Heart right ventricle (tissue), 16 donors: ENCODE results near the gene GVQW3. TPM values are rescaled to one million over a fixed set of nuclear protein-coding genes. Genes with fewer than 3 reads are reported as not detected.

Source experiments
- ATAC-seq, 8 donors: fragments of 200-7000 bp; cut with Tn5 transposase; one replicate each; pipeline ENCODE4 v1.9.1; 2020; ENCODE audit warnings: mild to moderate bottlenecking in 8 of 8, moderate library complexity in 8 of 8, moderate number of reproducible peaks in 1 of 8
- DNase-seq, 2 donors: peaks; one replicate each; pipeline ENCODE4 v3.0.0-alpha.2; 2020
- H3K27ac ChIP-seq, 10 donors: fragments of 200-600 bp; sonication (generic) in 2 of 10; one replicate each; pipeline versions ENCODE4 v1.5.0 to v1.8.0; 2020 to 2022; ENCODE audit warnings: mild to moderate bottlenecking in 3 of 10
- H3K27me3 ChIP-seq, 7 donors: fragments of 200-600 bp; one replicate each; pipeline ENCODE4 v1.8.0; 2021 to 2022; ENCODE audit warnings: mild to moderate bottlenecking in 2 of 7
- H3K36me3 ChIP-seq, 9 donors: fragments of 200-600 bp; sonication (generic) in 1 of 9; one replicate each; pipeline versions ENCODE4 v1.5.0 to v1.8.0; 2020 to 2022; ENCODE audit warnings: mild to moderate bottlenecking in 2 of 9
- H3K4me1 ChIP-seq, 9 donors: fragments of 200-600 bp; sonication (generic) in 1 of 9; one replicate each; pipeline versions ENCODE4 v1.5.0 to v1.8.0; 2020 to 2022; ENCODE audit warnings: mild to moderate bottlenecking in 4 of 9
- H3K4me3 ChIP-seq, 10 donors: fragments of 200-600 bp; sonication (generic) in 2 of 10; one replicate each; pipeline versions ENCODE4 v1.5.0 to v1.8.0; 2020 to 2022; ENCODE audit warnings: mild to moderate bottlenecking in 7 of 10, moderate library complexity in 2 of 10
- H3K9me3 ChIP-seq, 11 donors: fragments of 200-600 bp in 10 of 11; sonication (generic) in 2 of 11; one replicate each; pipeline versions ENCODE4 v1.5.0 to v1.8.0; 2013 to 2022; ENCODE audit warnings: mild to moderate bottlenecking in 2 of 11, control low read depth in 1 of 11, moderate library complexity in 1 of 11
- WGBS, 2 donors: extraction: QIAGEN DNeasy Blood & Tissue Kit; methylation state at CpG; one replicate each; pipeline ENCODE4 v1.1.7; 2013; ENCODE audit warnings: inconsistent platforms in 1 of 2; 5-methylcytosine and 5-hydroxymethylcytosine counted together
- intact Hi-C, 10 donors: fragments of 100-400 bp; cut with DNase I; formaldehyde crosslinking; loops; one replicate each; pipeline versions ENCODE4 v1.11.1 to v1.14.2; 2022
- polyA plus RNA-seq, 2 donors: library from polyadenylated mRNA; stranded (reverse); fragments of 200-250 nt; gene quantifications; one replicate each; pipeline ENCODE4 v1.2.3, GENCODE V29; 2013
- total RNA-seq, 10 donors: library from RNA; stranded (reverse); fragmentation: NEBNext Ultra II Directional in 3 of 10; extraction: Animal tissue kit (Norgen Biotek cat#: 25700) in 3 of 10; gene quantifications; one replicate each; pipeline versions ENCODE4 v1.2.1 to v1.2.4, GENCODE V29; 2021 to 2023
- TF ChIP-seq, protein P1 (sequence below), 9 donors: fragments of 200-600 bp; sonication (generic) in 2 of 9; IDR thresholded peaks; one replicate each; pipeline versions ENCODE4 v1.5.0 to v1.8.0; 2021 to 2022; ENCODE audit warnings: antibody characterized with exemption in 9 of 9, mild to moderate bottlenecking in 5 of 9, moderate library complexity in 1 of 9
- donor health status: Arrhythmogenic right ventricular cardiomyopathy.
- donor health status: ischemic (EF 13 %, LVEDD 7.1; RV severe dilation, severe dysfunction).
- donor health status: healthy with polysubstance abuse.
- donor health status: DM: no; HTN: yes; CAD: no.
- donor health status: DM: no; HTN: no; CAD: no.
- donor health status: ischemic (EF 25% LVEDD 6.9; RV normal size, moderate dysfunction).
- donor health status: ischemic (EF 25% LVEDD 5.7; RV mildly dilated, moderate dysfunction).
- donor health status: healthy.
- donor health status: DM: yes; HTN: yes; CAD: no.
- donor health status: Ischemic cardiomyopathy.
- donor health status: ischemic (EF 35%, LVEDD 5.7; RV mildly dilated, moderate dysfunction).
- donor health status: nonischemic (EF 11% LVEDD 7.7; RV severe dilation, severe dysfunction).
- donor health status: DM: yes; HTN: yes; CAD: no.
- donor health status: PGD.
- donor health status: ischemic (EF 29% LVEDD 5.4; RV normal size, mild dysfunction).
- donor health status: nonischemic (EF 23%, LVEDD 6.1; RV moderate dilation, normal function).

GVQW3 gene
- total and polyA plus RNA-seq, 12 donors = 0.37 to 2.7 (median 1.6) TPM

DNA sequence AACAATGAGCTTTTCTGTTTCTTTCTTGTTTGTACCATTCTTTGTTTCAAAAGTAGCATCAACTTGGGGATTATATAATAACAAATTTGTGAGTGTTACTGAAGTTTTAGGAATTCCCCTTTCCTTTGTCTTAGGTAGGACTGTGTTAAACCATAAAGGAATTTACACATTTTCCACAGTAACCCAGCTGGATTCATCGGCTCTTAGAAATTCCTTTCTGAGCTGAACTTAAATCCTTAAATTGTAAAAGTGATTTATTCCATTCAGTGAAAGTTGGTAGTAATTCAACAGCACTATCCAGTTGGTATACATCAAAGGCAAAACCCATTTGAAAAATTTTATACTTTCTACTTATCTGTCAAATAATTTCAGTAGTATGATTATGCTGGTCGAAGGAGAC, 75.4 kb downstream of the GVQW3 start:
- WGBS, 2 donors = 80 to 85% methylated on average over 2 of the region's 2 CpGs
- DNase-seq = no peak
- peaks cover 0 to 10% (median 5%) of the 10 kb centered on the region in 9 donors for H3K4me1 ChIP-seq
- H3K9me3 ChIP-seq = no peaks in the 10 kb centered on the region
- no peak overlapping the region for H3K27ac ChIP-seq
- no peak overlapping the region for H3K4me3 ChIP-seq
- intact Hi-C loops = no loop called here
- ATAC-seq = no peak
- H3K36me3 ChIP-seq = peaks cover 0 to 99% (median 4%) of the 10 kb centered on the region in 9 donors
- TF ChIP-seq, protein P1, sequence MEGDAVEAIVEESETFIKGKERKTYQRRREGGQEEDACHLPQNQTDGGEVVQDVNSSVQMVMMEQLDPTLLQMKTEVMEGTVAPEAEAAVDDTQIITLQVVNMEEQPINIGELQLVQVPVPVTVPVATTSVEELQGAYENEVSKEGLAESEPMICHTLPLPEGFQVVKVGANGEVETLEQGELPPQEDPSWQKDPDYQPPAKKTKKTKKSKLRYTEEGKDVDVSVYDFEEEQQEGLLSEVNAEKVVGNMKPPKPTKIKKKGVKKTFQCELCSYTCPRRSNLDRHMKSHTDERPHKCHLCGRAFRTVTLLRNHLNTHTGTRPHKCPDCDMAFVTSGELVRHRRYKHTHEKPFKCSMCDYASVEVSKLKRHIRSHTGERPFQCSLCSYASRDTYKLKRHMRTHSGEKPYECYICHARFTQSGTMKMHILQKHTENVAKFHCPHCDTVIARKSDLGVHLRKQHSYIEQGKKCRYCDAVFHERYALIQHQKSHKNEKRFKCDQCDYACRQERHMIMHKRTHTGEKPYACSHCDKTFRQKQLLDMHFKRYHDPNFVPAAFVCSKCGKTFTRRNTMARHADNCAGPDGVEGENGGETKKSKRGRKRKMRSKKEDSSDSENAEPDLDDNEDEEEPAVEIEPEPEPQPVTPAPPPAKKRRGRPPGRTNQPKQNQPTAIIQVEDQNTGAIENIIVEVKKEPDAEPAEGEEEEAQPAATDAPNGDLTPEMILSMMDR (IDR thresholded peaks at IDR 0.05) = no peak
- no peaks in the 10 kb centered on the region for H3K27me3 ChIP-seq

Other genes starting within 250 kb of the GVQW3 start
- 10 to 100 TPM in 1 of 10 donors, 1 to 10 TPM in 9; 5.1 to 12.0 (median 8.1) TPM for gene WNT11, start 174.8 kb upstream of the GVQW3 start, total RNA-seq
- gene WNT11, start 174.8 kb upstream of the GVQW3 start, polyA plus RNA-seq = 1 to 10 TPM; 5.3 to 6.7 TPM
- gene THAP12, start 191 bp upstream of the GVQW3 start, total RNA-seq = 10 to 100 TPM; 18.1 to 25.8 (median 22.4) TPM
- gene THAP12, start 191 bp upstream of the GVQW3 start, polyA plus RNA-seq = 10 to 100 TPM; 11.2 to 12.8 TPM
- 10 to 100 TPM; 14.2 to 23.4 (median 18.1) TPM for gene EMSY, start 63.7 kb downstream of the GVQW3 start, total RNA-seq
- gene EMSY, start 63.7 kb downstream of the GVQW3 start, polyA plus RNA-seq = 1 to 10 TPM; 5.9 to 9.7 TPM